8988T (cell line): ENCODE results near the gene DUS3L.
"Not testable (repeated sequence)": the region's sequence is repeated elsewhere in the genome, so short reads cannot be mapped to it uniquely, and the experiment has no call there.

Experiments
- DNase-seq: peaks from one replicate; pipeline ENCODE4 v3.0.0; 2011

The DUS3L gene

GRCh38 chr19:5767949-5768348, 23.0 kb downstream of the DUS3L start:
- DNase-seq, result no peak

GRCh38 chr19:5765220-5765619, 25.7 kb downstream of the DUS3L start:
- DNase-seq, result no peak

GRCh38 chr19:5762608-5763217, 28.2 kb downstream of the DUS3L start:
- no peak for DNase-seq

GRCh38 chr19:5753743-5754142, 37.2 kb downstream of the DUS3L start:
- no peak for DNase-seq

- no peak for DNase-seq
Measured at GRCh38 chr19:5751709-5752108, 39.3 kb downstream of the DUS3L start.

- no peak for DNase-seq
Measured at GRCh38 chr19:5749505-5749904, 41.5 kb downstream of the DUS3L start.

GRCh38 chr19:5748920-5749319, 42.0 kb downstream of the DUS3L start:
- DNase-seq, result not testable (repeated sequence)

- DNase-seq, result not testable (repeated sequence)
Measured at GRCh38 chr19:5744999-5745398, 46.0 kb downstream of the DUS3L start.

GRCh38 chr19:5743630-5744029, 47.3 kb downstream of the DUS3L start:
- DNase-seq, result no peak

- no peak for DNase-seq
Measured at GRCh38 chr19:5742051-5742450, 48.9 kb downstream of the DUS3L start.

- no peak for DNase-seq
Measured at GRCh38 chr19:5738423-5738822, 52.5 kb downstream of the DUS3L start.
